Measurements from ENCODE around the gene PIGU. TPM values are rescaled to one million over a fixed set of nuclear protein-coding genes. Genes with fewer than 3 reads are reported as not detected.

Gene PIGU
- total and polyA plus RNA-seq, 2 of the 13 experiments (the other 11 are each of a cell fraction or from before 2014, with no cell fraction given), result 45.5 to 231 TPM

GRCh38 chr20:34706912-34707784, 30.3 kb upstream of the PIGU start (continued):
- TF ChIP-seq ZNF160 (CRISPR knock-in tag; IDR thresholded peaks at IDR 0.05), result peak; percentile 65; the same call in 1 of the 2 replicates
- 0 out of 2 replicates have a peak, but pooled peaks have one; percentile 28 for TF ChIP-seq TFE3 (CRISPR knock-in tag; IDR thresholded peaks at IDR 0.05)
- peak; percentile 35; the same call in 1 of the 2 replicates for TF ChIP-seq NFYC (CRISPR knock-in tag; IDR thresholded peaks at IDR 0.05)
- TF ChIP-seq NR2F6 (IDR thresholded peaks at IDR 0.05), result peak; percentile 84
- TF ChIP-seq NR2F6 (CRISPR knock-in tag; IDR thresholded peaks at IDR 0.05), result peak; percentile 83
- TF ChIP-seq FOXA3 (CRISPR knock-in tag; IDR thresholded peaks at IDR 0.05), result peak; percentile 87
- peak; percentile 59 for TF ChIP-seq ZNF788 (CRISPR knock-in tag; IDR thresholded peaks at IDR 0.05; ENCODE audit: borderline replicate concordance)
- TF ChIP-seq ZSCAN21 (CRISPR knock-in tag; IDR thresholded peaks at IDR 0.05; ENCODE audit: borderline replicate concordance), result peak; percentile 57; the same call in 1 of the 2 replicates
- TF ChIP-seq ZNF333 (CRISPR knock-in tag; IDR thresholded peaks at IDR 0.05; ENCODE audit: borderline replicate concordance), result peak; percentile 56; the same call in 1 of the 2 replicates
- peak; percentile 84 for TF ChIP-seq CREM (IDR thresholded peaks at IDR 0.05)
- TF ChIP-seq CREM (CRISPR knock-in tag; IDR thresholded peaks at IDR 0.05), result no peak
- TF ChIP-seq ZNF224 (CRISPR knock-in tag; IDR thresholded peaks at IDR 0.05), result 0 out of 2 replicates have a peak, but pooled peaks have one; percentile 37
- peak; percentile 88 for TF ChIP-seq ZSCAN22 (CRISPR knock-in tag; IDR thresholded peaks at IDR 0.05)
- peak; percentile 75; the same call in 1 of the 2 replicates for TF ChIP-seq FOXJ3 (CRISPR knock-in tag; IDR thresholded peaks at IDR 0.05; ENCODE audit: borderline replicate concordance)
- no peak for TF ChIP-seq ZNF44 (CRISPR knock-in tag; IDR thresholded peaks at IDR 0.05)
- TF ChIP-seq ZBTB7A (CRISPR knock-in tag; IDR thresholded peaks at IDR 0.05), result no peak
- TF ChIP-seq HNRNPL (IDR thresholded peaks at IDR 0.05; ENCODE audit: low read depth, low read length), result no peak
- TF ChIP-seq ZHX2 (IDR thresholded peaks at IDR 0.05; ENCODE audit: low read depth), result 0 out of 2 replicates have a peak, but pooled peaks have one; percentile 17
- TF ChIP-seq ZHX2 (CRISPR knock-in tag; IDR thresholded peaks at IDR 0.05; ENCODE audit: borderline replicate concordance), result no peak
- TF ChIP-seq ZNF576 (CRISPR knock-in tag; IDR thresholded peaks at IDR 0.05), result no peak
- TF ChIP-seq SP5 (CRISPR knock-in tag; IDR thresholded peaks at IDR 0.05; ENCODE audit: borderline replicate concordance, low read depth), result 0 out of 2 replicates have a peak, but pooled peaks have one; percentile 28
- 0 out of 2 replicates have a peak, but pooled peaks have one; percentile 32 for TF ChIP-seq ZNF740 (CRISPR knock-in tag; IDR thresholded peaks at IDR 0.05)
